Skeletal muscle cell (primary cell): ENCODE data around the gene ARFGAP1.

Experiments
- DNase-seq: peaks from one replicate; pipeline ENCODE4 v3.0.0-alpha.2; 2010; ENCODE audit warnings: low read depth
- H3K4me3 ChIP-seq: 2 replicates; pipeline ENCODE4 v1.5.1; 2011; ENCODE audit warnings: low read depth, mild to moderate bottlenecking, control low read depth, low read length, moderate library complexity

Gene ARFGAP1

DNA sequence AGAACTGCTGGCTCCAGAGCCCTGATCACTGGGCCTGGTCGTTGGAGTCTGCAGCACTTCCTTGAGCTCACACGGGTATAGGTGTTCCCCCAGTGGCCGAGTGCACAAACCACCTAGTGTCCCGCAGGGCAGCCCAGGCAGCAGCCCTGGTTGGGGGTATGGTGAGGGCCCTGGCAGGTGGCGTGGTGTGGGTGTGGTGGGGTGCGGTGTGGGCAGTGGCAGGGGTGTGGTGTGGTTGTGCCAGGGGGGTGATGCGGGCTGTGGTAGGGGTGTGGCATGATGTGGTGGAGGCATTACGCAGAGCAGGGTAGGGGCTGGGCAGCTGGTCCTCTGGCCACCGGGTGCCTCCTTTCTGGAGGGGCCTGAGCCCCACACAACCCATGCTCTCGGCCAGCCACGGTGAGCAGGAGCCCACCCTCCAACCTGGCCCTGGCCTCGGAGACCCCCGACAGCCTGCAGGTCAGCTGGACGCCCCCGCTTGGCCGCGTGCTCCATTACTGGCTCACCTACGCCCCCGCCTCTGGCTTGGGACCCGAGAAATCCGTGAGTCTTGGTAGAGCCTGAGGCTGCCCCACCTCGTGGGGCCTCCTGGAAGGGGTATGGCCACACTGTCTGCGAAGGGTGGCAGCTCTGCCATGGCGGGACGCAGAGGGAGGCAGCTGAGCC is 40.9 kb downstream of the ARFGAP1 start:
- H3K4me3 ChIP-seq: no peak overlapping the region
- no peak for DNase-seq

DNA sequence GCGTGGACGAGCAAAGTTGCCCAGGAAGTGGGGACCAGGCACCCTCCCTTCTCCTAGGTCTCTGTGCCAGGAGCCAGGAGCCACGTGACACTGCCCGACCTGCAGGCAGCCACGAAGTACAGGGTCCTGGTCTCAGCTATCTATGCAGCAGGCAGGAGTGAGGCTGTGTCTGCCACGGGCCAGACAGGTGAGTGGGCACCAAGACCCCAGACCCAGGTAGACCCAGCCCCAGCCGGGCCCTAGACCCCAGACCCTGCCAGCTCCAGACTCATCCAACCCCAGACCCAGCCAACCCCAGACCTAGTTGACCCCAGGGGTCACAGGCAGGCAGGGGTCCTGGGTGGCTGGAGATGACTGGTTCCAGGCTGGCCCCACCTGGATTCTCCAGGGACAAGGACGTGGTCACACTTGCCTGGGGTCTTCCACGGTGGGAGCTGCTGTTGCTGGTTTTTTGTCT is 41.4 kb downstream of the ARFGAP1 start:
- DNase-seq: no peak
- no peak overlapping the region for H3K4me3 ChIP-seq

DNA sequence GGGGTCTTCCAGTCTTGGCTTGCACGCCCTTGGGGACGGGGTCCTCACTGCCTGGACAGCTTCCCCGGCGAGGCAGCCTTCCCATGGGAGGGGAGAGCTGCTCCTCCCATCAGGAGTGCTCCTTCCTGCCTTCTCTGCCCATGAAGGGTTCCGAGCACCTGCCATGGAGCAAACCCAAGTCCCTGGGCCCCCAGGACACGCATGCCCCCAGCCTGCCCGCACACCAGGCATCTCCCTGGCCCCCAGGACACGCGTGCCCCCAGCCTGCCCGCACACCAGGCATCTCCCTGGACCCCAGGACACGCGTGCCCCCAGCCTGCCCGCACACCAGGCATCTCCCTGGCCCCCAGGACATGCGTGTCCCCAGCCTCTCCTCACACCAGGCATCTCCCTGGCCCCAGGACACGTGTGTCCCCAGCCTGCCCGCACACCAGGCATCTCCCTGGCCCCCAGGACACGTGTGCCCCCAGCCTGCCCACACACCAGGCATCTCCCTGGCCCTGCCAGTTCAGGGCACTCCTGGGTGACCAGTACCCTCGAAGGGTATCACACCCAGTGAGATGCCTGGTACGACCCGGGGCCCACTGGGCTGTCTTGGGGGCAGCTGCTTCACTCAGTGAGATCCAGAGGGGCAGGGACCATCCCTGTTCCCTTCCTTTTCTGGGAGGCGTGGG is 42.1 kb downstream of the ARFGAP1 start:
- DNase-seq: no peak
- H3K4me3 ChIP-seq: no peak overlapping the region

DNA sequence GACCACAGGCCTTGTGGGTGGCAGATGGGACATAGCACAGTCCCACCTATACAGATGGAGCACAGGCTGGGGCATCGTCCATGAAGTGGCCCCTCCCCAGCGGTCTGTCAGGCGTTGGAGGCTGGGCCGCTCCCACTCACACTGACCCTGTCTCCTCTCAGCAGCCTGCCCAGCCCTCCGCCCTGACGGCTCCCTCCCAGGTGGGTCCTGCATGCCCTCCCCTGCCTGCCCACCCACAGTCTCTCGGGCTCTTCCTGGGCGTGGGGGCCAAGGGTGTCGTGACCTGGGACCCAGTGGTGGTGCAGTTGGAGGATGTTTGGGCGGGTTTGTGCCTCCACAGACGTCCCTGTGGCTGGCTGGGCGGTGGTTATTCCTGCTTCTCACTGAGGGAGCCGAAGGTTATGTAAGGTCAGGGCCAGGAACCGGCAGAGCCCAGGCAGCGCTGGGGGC is 42.7 kb downstream of the ARFGAP1 start:
- H3K4me3 ChIP-seq: no peak overlapping the region
- DNase-seq: no peak

DNA sequence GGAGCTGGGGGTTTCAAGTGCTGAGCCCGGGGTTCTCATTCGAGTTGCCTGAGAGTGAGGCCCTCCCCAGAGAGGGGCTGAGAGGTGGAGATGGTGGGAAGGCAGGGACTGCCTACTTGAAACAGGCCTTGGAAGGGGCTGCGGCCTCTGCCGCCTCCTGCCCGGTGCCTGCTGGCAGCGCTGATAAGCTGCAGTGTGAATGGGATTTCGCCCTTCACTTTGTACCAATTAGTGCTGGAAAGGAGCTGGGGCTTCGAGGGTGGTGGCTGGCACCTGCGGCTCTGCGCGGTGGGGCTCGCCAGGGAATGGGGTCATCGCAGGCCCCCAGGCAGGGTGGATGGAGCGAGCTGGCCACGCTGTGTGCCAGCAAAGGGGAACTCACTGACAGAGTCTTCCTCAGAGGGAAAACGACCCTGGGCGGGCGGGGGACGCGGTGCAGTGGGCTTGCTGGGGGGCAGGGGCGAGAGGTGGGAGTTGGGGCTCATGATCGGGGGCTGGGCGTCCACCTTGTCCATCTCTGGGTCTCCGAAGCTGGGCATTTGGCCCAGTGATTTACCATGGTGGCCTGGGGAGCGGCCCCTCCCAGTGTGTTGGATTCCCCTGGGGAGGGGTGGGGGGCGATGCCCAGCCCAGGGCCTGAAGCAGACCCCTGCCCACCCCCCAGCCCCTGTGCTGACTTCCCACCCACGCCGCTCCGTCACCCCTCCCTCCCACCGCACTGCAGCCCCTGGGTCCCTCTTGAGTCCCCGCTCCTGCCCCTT is 43.3 kb downstream of the ARFGAP1 start:
- DNase-seq: no peak
- H3K4me3 ChIP-seq: no peak overlapping the region

- H3K4me3 ChIP-seq: no peak overlapping the region
- DNase-seq: no peak
These were observed 43.9 kb downstream of the ARFGAP1 start for GRCh38 chr20:63316502-63316921.

DNA sequence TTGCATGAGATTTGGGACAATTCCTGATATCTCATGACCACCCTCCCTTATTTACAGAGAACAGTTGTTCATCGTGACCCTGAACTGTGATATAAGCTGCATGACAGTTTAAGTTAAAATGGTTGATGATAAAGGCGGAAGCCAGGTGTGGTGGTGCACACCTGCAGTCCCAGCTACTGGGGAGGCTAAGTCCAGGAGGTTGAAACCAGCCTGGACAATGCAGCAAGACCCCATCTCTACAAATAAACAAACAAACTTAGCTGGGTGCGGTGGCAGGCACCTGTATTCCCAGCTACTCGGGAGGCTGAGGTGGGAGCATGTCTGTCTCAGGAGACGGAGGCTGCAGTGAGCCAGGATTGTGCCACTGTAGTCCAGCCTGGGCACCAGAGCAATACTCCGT is 44.4 kb downstream of the ARFGAP1 start:
- DNase-seq: no peak
- H3K4me3 ChIP-seq: no peak overlapping the region

DNA sequence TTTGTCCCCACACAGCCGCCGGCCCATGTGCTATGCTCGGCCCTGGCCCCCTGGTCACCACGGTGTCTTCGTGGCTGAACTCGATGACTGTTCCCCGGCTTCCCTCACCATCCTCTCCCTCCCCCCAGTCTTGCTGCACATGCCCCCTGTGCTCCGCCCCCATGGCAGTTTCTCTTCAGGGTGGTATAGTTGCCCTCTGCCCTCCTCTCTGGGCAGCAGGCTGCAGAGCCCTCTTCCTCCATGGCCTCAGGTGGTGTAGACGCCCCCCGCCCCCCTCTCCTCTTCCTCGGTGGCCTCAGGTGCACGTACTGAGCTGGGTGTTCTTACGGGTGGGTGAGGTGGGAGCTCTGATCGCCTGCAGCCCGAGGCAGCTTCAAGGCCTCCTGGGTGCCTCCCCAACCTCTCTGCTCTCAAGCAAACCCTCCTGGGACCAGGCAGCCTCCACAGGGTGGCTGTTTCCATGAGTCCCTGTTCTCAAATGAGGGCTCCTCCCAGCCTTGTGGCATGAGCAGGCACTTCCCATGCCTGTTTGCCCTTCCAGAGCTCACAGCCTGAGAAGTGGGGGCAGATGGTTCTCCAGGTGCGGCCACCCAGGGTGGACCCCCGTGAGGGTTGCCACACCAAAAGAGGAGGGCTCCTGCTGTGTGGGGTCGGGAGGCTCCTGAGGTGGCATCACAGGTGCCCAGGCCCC is 45.1 kb downstream of the ARFGAP1 start:
- DNase-seq: no peak

GRCh38 chr20:63318391-63319163 is 46.0 kb downstream of the ARFGAP1 start:
- H3K4me3 ChIP-seq: no peak overlapping the region
- no peak for DNase-seq

More for the DNA sequence above, 45.1 kb downstream of the ARFGAP1 start:
- no peak overlapping the region for H3K4me3 ChIP-seq

DNA sequence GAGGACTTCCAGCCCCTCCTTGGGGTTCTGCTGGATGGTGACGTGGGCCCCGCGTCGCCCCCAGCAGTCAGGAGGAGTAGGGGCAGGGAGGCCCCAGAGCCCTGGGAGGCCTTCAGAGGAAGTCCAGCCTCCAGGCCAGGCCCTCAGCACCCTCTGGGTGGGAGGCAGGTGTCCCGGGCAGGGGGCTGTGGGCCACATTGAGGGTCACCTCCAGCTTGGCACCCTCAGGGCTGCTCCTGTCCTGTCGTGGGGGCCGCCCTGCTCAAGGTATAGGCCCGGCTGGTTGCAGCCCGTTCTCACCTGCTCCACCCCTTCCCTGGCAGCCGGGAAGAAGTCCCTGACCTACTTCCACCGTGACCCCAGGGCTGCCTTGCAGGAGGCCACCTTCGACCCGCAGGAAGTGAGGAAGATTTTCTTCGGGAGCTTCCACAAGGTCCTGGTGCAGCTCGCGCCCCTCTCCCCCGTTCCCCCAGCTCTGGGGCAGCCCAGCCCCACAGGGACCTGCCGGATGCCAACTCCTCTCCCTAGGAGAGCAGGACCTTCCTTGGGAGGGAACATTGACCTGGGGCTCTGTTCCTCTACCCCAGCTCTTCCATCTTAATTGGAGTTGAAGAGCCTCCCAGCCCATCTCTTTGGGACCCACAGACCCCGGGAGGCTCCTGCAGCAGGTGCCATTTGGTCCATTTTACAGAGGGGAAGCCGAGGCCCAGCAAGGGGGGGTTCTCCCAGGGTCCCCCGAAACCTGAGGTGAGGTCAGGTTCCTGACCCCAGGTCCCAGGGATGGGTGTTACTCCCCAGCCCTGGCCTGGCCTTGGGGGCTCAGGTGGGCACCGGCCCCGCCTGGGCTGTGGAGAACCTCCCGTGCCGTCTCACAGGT is 46.8 kb downstream of the ARFGAP1 start:
- DNase-seq: no peak
- H3K4me3 ChIP-seq: no peak overlapping the region

DNA sequence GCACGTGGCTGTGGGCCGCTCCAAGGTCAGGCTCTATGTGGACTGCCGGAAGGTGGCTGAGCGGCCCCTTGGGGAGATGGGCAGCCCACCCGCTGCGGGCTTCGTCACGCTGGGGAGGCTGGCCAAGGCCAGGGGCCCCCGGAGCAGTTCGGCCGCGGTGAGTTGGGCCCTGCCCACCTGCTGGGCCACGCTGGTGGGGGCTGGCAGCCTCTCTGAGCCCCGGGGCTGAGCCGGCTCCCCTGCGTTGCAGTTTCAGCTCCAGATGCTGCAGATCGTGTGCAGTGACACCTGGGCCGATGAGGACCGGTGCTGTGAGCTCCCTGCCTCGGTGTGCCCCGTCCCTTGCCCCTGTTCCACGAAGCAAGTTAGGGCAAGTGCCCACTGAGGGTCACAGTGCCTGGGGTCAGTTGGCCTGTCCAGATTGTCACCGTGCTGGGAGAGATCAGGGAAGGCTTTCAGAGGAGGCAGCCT is 47.5 kb downstream of the ARFGAP1 start:
- no peak for DNase-seq

GRCh38 chr20:63320616-63321147 is 48.1 kb downstream of the ARFGAP1 start:
- no peak for DNase-seq
- no peak overlapping the region for H3K4me3 ChIP-seq

More for the DNA sequence above, 47.5 kb downstream of the ARFGAP1 start:
- no peak overlapping the region for H3K4me3 ChIP-seq

DNA sequence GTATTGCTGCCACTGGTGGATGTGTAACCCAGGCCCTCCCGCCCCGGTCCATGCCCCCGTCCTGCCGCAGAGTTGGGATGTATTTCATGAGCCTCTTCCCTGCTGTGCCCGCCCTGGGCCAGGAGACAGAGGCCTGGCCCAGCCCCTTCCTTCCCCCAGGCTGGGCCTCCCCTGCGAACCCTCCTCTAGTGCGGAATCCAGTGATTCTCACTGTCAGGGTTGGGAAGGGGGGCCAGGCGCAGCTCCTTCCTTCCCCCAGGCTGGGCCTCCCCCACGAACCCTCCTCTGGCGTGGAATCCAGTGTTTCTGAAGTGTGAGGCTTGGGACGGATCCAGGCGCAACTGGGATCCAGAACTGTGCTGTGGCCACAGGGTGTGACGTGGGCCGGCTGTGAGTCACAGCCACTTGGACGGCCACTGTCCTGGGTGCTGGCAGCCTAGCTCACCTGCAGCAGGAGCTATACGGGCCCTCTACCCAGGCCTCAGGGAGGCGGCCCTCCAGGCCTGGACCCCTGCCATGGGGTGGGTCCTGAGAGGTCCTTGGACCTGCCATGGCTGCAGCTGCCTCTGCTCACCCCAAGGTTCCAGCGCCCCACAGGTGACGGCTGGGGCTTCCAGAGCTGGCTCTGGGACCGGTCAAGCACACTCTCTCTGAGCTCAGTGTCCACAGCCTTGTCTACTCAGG is 48.7 kb downstream of the ARFGAP1 start:
- H3K4me3 ChIP-seq: no peak overlapping the region
- no peak for DNase-seq

GRCh38 chr20:63322146-63322932 is 49.7 kb downstream of the ARFGAP1 start:
- DNase-seq: no peak
- no peak overlapping the region for H3K4me3 ChIP-seq

DNA sequence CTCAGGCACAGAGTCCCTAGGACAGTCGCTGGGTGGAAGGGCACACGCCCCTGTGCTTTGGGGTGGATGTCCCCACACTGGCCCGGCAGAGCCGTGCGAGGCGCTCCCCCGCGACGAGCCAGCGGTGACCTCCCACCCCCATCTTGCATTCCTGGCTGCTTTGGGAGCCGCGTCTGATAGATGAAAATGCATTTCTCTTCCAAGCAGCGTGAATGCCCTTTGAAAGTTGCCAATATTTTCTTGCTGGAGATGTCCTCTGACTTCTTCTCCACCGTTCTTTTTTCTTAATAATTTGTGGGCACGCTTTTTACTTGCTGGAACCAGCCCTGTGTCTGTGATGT is 50.3 kb downstream of the ARFGAP1 start:
- no peak overlapping the region for H3K4me3 ChIP-seq
- DNase-seq: no peak

- H3K4me3 ChIP-seq: no peak overlapping the region
- no peak for DNase-seq
These were observed 50.9 kb downstream of the ARFGAP1 start for GRCh38 chr20:63323357-63323981.
